MCF 10A (cell line): ENCODE data around the gene APCDD1L. TPM values are rescaled to one million over a fixed set of nuclear protein-coding genes. Genes with fewer than 3 reads are reported as not detected.
A peak's percentile ranks its signal among the peaks of the same experiment; 100 is the strongest.

Experiments used
- BruUV-seq: library from RNA; stranded (reverse); fragments of 400-500 nt; replicated peaks from 2 replicates; lab custom pipeline; 2021; lab: Mats Ljungman, UMichigan
- CTCF ChIA-PET: fragments of 300-600 bp; sonication (Branson Sonifier 250); formaldehyde crosslinking; extraction: SDS; loops from one replicate; lab custom pipeline; 2021; ENCODE audit warnings: antibody characterized with exemption, inconsistent platforms; lab: Yijun Ruan, JAX
- POLR2A ChIA-PET: fragments of 300-600, 350-650 bp; sonication (Branson Sonifier 250); formaldehyde crosslinking; extraction: SDS; loops from one replicate; lab custom pipeline; 2020; ENCODE audit warnings: antibody characterized with exemption, inconsistent platforms; lab: Yijun Ruan, JAX
- DNase-seq: peaks from one replicate; pipeline ENCODE4 v3.0.0-alpha.2; 2018; ENCODE audit not compliant: unreplicated experiment
- H3K27ac Mint-ChIP-seq: one replicate; pipeline ENCODE4 v1.8.0; 2022; ENCODE audit warnings: mild to moderate bottlenecking, low read depth, mixed read lengths; ENCODE audit not compliant: unreplicated experiment
- H3K27me3 Mint-ChIP-seq: one replicate; pipeline ENCODE4 v1.8.0; 2022; ENCODE audit warnings: mixed read lengths; ENCODE audit not compliant: insufficient read depth, unreplicated experiment
- H3K36me3 Mint-ChIP-seq: one replicate; pipeline ENCODE4 v1.8.0; 2022; ENCODE audit warnings: mild to moderate bottlenecking, moderate library complexity, mixed read lengths; ENCODE audit not compliant: insufficient read depth, unreplicated experiment
- H3K4me1 Mint-ChIP-seq: one replicate; pipeline ENCODE4 v1.8.0; 2022; ENCODE audit warnings: mixed read lengths; ENCODE audit not compliant: insufficient read depth, unreplicated experiment
- H3K4me3 Mint-ChIP-seq: one replicate; pipeline ENCODE4 v1.8.0; 2022; ENCODE audit warnings: mild to moderate bottlenecking, moderate library complexity, mixed read lengths; ENCODE audit not compliant: unreplicated experiment
- H3K9me3 Mint-ChIP-seq: one replicate; pipeline ENCODE4 v1.8.0; 2022; ENCODE audit warnings: mixed read lengths; ENCODE audit not compliant: unreplicated experiment
- intact Hi-C: fragments of 100-400 bp; cut with micrococcal nuclease; formaldehyde crosslinking; loops from 2 replicates; pipeline ENCODE4 v1.14.1; 2022
- total RNA-seq: library from RNA; stranded (reverse); gene quantifications from 2 replicates; pipeline ENCODE4 v1.2.3, GENCODE V29; 2022
- TF ChIP-seq, protein P1 (sequence below): fragments of 200-600 bp; IDR thresholded peaks from one replicate; pipeline ENCODE4 v1.8.0; 2022; ENCODE audit warnings: antibody characterized with exemption, mild to moderate bottlenecking; ENCODE audit not compliant: unreplicated experiment

Gene APCDD1L
- total RNA-seq, 1 experiment from 2014 or later = 0.86 TPM

DNA sequence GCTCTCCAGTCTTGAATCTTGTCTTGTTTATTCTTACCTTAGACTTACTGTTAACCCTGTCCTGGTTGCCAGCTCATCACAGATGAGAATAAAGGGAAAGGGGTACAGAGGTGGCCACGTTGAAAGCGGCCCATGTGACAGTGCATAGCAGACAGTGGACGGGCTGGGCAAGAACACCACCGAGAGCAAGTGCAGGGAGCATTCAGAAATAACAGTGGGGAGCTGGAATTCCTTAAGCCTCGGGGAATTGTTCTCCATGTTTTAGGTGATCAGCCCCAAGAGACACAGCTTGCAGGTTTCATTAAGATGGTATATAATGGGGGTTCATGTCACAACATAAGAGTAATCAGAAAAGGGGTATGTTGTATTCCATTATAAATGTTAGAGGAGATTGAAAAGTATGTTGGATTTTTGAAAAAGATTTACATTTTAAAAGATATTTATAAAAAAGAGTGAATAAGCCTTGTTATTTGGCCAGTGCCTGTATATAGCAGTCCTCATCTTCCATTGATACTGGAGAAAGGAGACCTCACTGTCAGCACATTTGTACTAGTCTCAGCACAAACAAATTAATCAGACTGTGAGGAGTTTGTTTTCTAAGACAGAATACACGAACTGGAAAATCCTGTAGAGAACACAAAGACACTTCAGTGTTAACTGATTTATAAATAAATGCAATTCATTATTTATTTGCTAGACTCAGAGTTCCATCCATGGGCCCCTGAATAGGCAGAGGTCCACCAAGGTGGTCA, 90.8 kb downstream of the APCDD1L start:
- no peak overlapping the region for H3K4me3 Mint-ChIP-seq
- H3K27me3 Mint-ChIP-seq = no peaks in the 10 kb centered on the region
- POLR2A ChIA-PET = interaction anchor here (0.6 to 1.6 kb wide), 6 partner anchors 8 to 383 kb away, joined by 3 to 7 read pairs (median 3); partner anchors contain the start of genes RAB22A and VAPB

DNA sequence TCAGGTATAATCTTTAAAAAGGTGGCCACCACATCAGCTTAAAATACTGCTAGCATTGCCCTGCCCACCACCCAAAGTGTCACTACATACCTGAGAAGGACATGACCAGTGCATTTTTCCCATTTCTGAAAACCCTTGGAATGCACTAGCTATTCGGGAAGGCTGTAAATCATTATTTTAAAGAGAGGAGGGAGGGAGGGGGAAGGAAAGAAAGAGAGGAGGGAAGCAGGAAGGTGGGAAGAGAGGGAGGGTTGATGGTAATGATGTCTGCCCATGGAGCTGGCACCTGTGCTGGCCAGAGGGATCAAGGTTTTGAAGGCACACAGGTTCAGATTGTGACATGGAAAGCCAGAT, 93.7 kb downstream of the APCDD1L start:
- TF ChIP-seq, protein P1, sequence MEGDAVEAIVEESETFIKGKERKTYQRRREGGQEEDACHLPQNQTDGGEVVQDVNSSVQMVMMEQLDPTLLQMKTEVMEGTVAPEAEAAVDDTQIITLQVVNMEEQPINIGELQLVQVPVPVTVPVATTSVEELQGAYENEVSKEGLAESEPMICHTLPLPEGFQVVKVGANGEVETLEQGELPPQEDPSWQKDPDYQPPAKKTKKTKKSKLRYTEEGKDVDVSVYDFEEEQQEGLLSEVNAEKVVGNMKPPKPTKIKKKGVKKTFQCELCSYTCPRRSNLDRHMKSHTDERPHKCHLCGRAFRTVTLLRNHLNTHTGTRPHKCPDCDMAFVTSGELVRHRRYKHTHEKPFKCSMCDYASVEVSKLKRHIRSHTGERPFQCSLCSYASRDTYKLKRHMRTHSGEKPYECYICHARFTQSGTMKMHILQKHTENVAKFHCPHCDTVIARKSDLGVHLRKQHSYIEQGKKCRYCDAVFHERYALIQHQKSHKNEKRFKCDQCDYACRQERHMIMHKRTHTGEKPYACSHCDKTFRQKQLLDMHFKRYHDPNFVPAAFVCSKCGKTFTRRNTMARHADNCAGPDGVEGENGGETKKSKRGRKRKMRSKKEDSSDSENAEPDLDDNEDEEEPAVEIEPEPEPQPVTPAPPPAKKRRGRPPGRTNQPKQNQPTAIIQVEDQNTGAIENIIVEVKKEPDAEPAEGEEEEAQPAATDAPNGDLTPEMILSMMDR = no peak
- H3K27me3 Mint-ChIP-seq = no peaks in the 10 kb centered on the region
- H3K4me1 Mint-ChIP-seq = peaks cover 14% of the 10 kb centered on the region
- no peak overlapping the region for H3K27ac Mint-ChIP-seq
- no TSS peak for BruUV-seq
- no peak overlapping the region for H3K4me3 Mint-ChIP-seq
- ChIA-PET POLR2A (interaction anchor here (0.7 to 2.5 kb wide), 5 partner anchors 13 to 229 kb away, joined by 3 to 26 read pairs (median 4); partner anchors contain the start of genes STX16 and VAPB), CTCF (interaction anchor here (0.7 to 2.4 kb wide), 2 partner anchors 26 to 230 kb away, joined by 4 to 11 read pairs; no protein-coding TSS in a partner anchor)
- H3K9me3 Mint-ChIP-seq = no peaks in the 10 kb centered on the region
- DNase-seq = no peak
- intact Hi-C loops = no loop called here
- peaks cover 50% of the 10 kb centered on the region for H3K36me3 Mint-ChIP-seq

More for the DNA sequence above, 90.8 kb downstream of the APCDD1L start:
- Mint-ChIP-seq H3K4me1 (peaks cover 14% of the 10 kb centered on the region), H3K9me3 (no peaks in the 10 kb centered on the region), H3K27ac (no peak overlapping the region), H3K36me3 (peaks cover 49% of the 10 kb centered on the region)
- DNase-seq = no peak
- CTCF ChIA-PET = interaction anchor here (0.5 to 2.1 kb wide), 5 partner anchors 15 to 856 kb away, joined by 3 to 13 read pairs (median 3); no protein-coding TSS in a partner anchor
- intact Hi-C loops = no loop called here
- TF ChIP-seq, protein P1 = no peak
- BruUV-seq = no TSS peak

DNA sequence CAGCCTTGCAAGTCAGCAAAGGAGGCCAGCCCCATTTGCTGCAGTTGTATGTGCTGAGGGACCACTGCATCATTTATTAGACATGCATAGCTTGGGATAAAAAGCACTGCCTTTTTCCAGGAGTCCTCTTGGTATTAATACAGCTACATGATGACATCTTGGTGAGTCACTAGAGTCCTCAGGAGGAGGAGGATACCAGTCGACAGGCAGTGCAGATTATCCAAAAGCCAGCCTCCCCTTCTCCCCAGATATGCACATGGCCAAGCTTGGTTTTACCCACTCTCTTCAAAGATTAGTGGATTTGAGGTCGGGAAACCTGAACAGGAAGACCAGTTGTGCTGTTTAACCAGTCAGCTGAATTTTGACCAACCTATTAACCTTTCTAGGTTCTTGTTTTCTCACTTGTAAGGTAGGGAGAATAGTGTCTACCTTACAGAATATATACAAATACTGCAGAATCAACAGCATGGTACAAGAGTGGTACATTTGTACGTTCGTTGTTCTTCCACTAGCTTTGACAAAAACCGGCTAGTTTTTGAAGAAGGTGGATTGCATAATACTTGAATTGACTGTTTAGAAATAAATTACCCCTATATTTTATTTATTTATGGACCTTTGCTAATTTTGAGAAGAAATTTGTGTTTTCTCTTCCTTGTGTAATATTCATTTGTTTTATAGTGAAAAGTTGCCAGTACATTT, 94.3 kb downstream of the APCDD1L start:
- Mint-ChIP-seq H3K4me3 (no peak overlapping the region), H3K27me3 (no peaks in the 10 kb centered on the region), H3K36me3 (peaks cover 55% of the 10 kb centered on the region), H3K4me1 (peaks cover 14% of the 10 kb centered on the region), H3K9me3 (no peaks in the 10 kb centered on the region), H3K27ac (no peak overlapping the region)
- ChIA-PET POLR2A (interaction anchor here (0.6 to 2.5 kb wide), 7 partner anchors 14 to 262 kb away, joined by 3 to 26 read pairs (median 3); partner anchors contain the start of genes STX16 and VAPB), CTCF (interaction anchor here (0.7 to 2.4 kb wide), 6 partner anchors 13 to 229 kb away, joined by 3 to 11 read pairs (median 4); no protein-coding TSS in a partner anchor)
- BruUV-seq = no TSS peak
- intact Hi-C loops = no loop called here
- TF ChIP-seq, protein P1 = no peak
- peak; percentile 61 for DNase-seq
